Measurements from ENCODE around the gene TMEM135. TPM values are rescaled to one million over a fixed set of nuclear protein-coding genes. Genes with fewer than 3 reads are reported as not detected.

Gene TMEM135
- 20.9 and 21.1 TPM in 2 replicates for total RNA-seq

GRCh38 chr11:87037450-87038234 is at the start of gene TMEM135:
Gene TMEM135 (plus strand): TSS chr11:87037934. CDS start chr11:87038046, 112 bp downstream.

Other genes with a start within 250 kb of the TMEM135 start
- gene PRSS23, start 237.4 kb upstream of the TMEM135 start, total RNA-seq = 56.8 and 78.0 TPM in 2 replicates
- gene FZD4, start 82.5 kb upstream of the TMEM135 start, total RNA-seq = 149 and 151 TPM in 2 replicates